HG03196 (cell line): Measurements from ENCODE around the gene PPP1R16B.
"Not testable (repeated sequence)": the region's sequence is repeated elsewhere in the genome, so short reads cannot be mapped to it uniquely, and the experiment has no call there.

Experiments used
- ATAC-seq: cut with Tn5 transposase; IDR thresholded peaks from one replicate; pipeline ENCODE4 v1.9.1; 2021; ENCODE audit not compliant: unreplicated experiment

The PPP1R16B gene

GRCh38 chr20:38843346-38843745 is 37.8 kb downstream of the PPP1R16B start:
- no peak for ATAC-seq

GRCh38 chr20:38844963-38845362 is 39.5 kb downstream of the PPP1R16B start:
- no peak for ATAC-seq

GRCh38 chr20:38847840-38848239 is 42.3 kb downstream of the PPP1R16B start:
- ATAC-seq, result no peak

GRCh38 chr20:38853759-38854158 is 48.3 kb downstream of the PPP1R16B start:
- ATAC-seq, result no peak

- no peak for ATAC-seq
Measured at GRCh38 chr20:38854654-38855066, 49.2 kb downstream of the PPP1R16B start.

GRCh38 chr20:38855356-38855755 is 49.9 kb downstream of the PPP1R16B start:
- no peak for ATAC-seq

- no peak for ATAC-seq
Measured at GRCh38 chr20:38856570-38856969, 51.1 kb downstream of the PPP1R16B start.

- no peak for ATAC-seq
Measured at GRCh38 chr20:38857703-38858102, 52.2 kb downstream of the PPP1R16B start.

- no peak for ATAC-seq
Measured at GRCh38 chr20:38859070-38859690, 53.7 kb downstream of the PPP1R16B start.

GRCh38 chr20:38859857-38860256 is 54.4 kb downstream of the PPP1R16B start:
- not testable (repeated sequence) for ATAC-seq

- no peak for ATAC-seq
Measured at GRCh38 chr20:38861071-38861401, 55.5 kb downstream of the PPP1R16B start.

GRCh38 chr20:38862226-38862625 is 56.7 kb downstream of the PPP1R16B start:
- no peak for ATAC-seq

- peak; percentile 70 for ATAC-seq
Measured at GRCh38 chr20:38863024-38863851, 57.7 kb downstream of the PPP1R16B start.

- no peak for ATAC-seq
Measured at GRCh38 chr20:38864662-38865061, 59.2 kb downstream of the PPP1R16B start.

GRCh38 chr20:38866265-38867061 is 61.0 kb downstream of the PPP1R16B start:
- ATAC-seq, result no peak

GRCh38 chr20:38867062-38867359 is 61.5 kb downstream of the PPP1R16B start:
- no peak for ATAC-seq

- ATAC-seq, result no peak
Measured at GRCh38 chr20:38870733-38871559, 65.4 kb downstream of the PPP1R16B start.

- ATAC-seq, result no peak
Measured at GRCh38 chr20:38871560-38871953, 66.1 kb downstream of the PPP1R16B start.

- no peak for ATAC-seq
Measured at GRCh38 chr20:38872036-38872435, 66.5 kb downstream of the PPP1R16B start.

- ATAC-seq, result no peak
Measured at GRCh38 chr20:38872491-38873049, 67.1 kb downstream of the PPP1R16B start.
